Measurements from ENCODE around the gene ANXA3.

Gene ANXA3

DNA sequence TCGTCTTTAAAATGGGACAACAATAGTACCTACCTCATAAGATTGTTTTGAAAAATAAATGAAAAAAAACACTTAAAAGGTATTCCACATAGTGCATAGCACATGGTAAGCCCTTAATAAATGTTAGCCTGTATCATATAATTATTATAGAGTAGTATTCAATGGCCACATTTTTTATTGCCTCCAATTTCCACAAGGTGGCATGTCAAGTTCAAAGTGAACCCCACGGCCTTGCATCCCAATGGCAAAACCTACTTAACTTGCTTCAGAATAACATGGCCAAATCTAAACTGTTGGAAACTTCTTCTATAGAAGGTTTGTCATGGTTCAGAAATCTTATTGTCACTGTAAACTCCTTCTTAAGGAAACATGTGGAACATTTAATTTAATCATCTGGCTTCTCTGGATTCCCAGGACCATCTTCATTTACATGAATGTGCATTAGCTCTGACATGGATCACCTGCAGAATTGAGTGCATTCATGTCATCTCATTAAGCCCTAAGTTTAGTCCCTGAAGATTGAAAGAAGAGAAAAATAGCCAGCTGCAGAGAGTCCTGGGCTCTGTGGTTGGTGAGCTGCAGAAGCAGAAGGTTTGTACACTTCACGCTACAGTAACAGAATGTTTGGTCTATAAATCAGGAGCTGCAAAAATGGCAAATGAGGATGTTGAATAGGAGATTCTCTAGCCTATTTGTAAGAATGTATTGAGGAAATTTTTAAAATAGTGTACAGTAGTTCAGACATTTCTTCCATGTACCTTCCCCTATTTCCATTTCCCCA lies 61.0 kb downstream of the ANXA3 start:
- TF ChIP-seq CTCF (IDR thresholded peaks at IDR 0.05; ENCODE audit: extremely low read depth, missing control alignments) = peak; percentile 18

GRCh38 chr4:78613522-78614321 lies 62.2 kb downstream of the ANXA3 start:
- peak; percentile 50 for DNase-seq (ENCODE audit: low spot score)
- TF ChIP-seq CTCF (IDR thresholded peaks at IDR 0.05; ENCODE audit: extremely low read depth, missing control alignments) = no peak

More for the DNA sequence above, 61.0 kb downstream of the ANXA3 start:
- peak; percentile 24 for DNase-seq (ENCODE audit: low spot score)

GRCh38 chr4:78616046-78616498 lies 64.5 kb downstream of the ANXA3 start:
- DNase-seq (ENCODE audit: low spot score) = no peak
- no peak for TF ChIP-seq CTCF (IDR thresholded peaks at IDR 0.05; ENCODE audit: extremely low read depth, missing control alignments)

DNA sequence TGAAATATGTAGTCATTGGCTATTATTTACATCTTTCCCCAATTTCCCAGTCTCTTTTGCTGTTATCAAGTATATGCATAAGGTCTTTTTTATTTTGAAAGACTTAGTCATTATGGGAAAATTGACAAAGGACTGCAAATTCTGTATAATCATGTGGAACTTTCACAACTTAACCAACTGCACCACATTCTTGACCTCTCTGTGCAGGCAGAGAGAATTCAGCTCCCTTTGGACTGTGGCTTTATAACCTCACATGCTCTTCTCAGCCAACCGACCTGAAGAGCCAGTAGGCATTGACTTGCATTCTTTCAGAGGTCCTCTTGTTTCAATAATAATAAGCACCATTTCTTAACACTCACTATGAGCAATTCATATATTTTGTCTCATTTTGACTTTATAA lies 66.9 kb downstream of the ANXA3 start:
- no peak for DNase-seq (ENCODE audit: low spot score)
- TF ChIP-seq CTCF (IDR thresholded peaks at IDR 0.05; ENCODE audit: extremely low read depth, missing control alignments) = no peak

DNA sequence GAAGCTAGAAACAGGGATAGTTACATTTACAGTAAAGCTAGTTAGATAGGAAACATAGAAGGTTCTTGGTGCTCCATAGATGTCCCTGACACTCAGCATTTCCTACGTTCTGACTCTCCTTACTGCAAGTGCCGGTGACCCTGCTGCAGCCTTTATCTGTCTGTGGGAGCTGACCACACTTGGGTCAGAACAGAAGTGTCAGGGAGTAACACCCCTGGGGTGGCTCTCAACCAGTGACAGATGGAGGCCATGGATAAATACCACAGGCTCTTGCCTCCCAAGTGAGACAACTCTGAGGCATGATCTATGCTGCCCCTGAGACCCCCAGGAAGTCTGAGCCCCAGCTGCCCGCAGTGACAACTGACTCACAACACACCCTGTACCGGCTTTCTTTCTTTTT lies 69.8 kb downstream of the ANXA3 start:
- TF ChIP-seq CTCF (IDR thresholded peaks at IDR 0.05; ENCODE audit: extremely low read depth, missing control alignments) = no peak
- no peak for DNase-seq (ENCODE audit: low spot score)

DNA sequence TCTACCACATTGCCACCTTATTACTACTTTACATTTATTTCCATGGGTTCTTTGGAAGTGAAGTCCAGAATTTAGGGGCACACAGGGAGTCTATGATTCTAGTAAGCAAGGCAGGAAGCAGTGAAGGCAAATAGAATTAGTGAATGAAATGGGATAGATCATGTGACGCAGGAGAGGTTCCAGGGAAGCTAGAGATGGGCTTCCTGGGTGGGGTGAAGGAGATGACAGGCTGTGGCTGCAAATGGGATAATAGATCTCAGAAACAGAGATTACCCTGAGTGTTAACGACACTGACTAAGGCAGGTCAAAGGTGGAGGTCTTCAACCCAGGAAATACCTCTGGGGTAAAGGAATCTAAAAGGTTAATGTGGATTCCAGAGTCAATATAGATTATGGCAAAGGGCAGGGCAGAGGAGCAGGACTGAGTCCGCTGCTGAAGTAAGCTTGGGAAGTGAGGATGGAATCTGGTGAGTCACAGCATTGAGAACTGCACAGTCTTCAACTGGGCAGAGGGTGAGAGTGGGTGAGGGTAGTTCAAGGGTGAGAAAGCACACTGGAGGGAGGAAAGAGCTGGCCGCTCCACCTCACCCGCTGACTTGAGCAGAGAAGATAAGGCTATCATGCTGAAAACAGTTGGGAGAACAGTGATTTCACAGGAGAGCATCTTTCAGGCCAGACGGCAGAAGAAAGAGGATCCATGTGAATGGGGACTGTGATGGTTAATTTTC lies 70.8 kb downstream of the ANXA3 start:
- DNase-seq (ENCODE audit: low spot score) = no peak
- no peak for TF ChIP-seq CTCF (IDR thresholded peaks at IDR 0.05; ENCODE audit: extremely low read depth, missing control alignments)
